ENCODE data around the gene CNPY2.
"Not testable (repeated sequence)": the region's sequence is repeated elsewhere in the genome, so short reads cannot be mapped to it uniquely, and the experiment has no call there.

DNA sequence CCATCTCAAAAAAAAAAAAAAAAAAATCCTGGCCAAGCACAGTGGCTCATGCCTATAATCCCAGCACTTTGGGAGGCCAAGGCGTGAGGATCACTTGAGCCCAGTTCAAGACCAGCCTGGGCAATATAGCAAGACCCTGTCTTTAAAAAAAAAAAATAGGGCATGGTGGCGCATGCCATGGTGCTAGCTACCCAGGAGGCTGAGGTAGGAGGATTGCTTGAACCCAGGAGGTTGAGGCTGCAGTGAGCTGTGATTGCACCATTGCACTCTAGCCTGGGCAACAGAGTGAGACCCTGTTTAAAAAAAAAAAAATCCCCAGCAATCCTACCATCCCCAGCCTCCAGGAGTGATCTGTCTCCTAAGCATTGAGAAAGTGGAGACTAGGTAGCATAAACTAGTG, 26.5 kb upstream of the CNPY2 start:
- not testable (repeated sequence) for TF ChIP-seq EZH2phosphoT487 (IDR thresholded peaks at IDR 0.05; ENCODE audit: borderline replicate concordance); CTCF (conservative IDR thresholded peaks at IDR 0.05; ENCODE audit: low read length)
